HG03045 (cell line): ENCODE data around the gene DECR2.
A peak's percentile ranks its signal among the peaks of the same experiment; 100 is the strongest.
"Not testable (repeated sequence)": the region's sequence is repeated elsewhere in the genome, so short reads cannot be mapped to it uniquely, and the experiment has no call there.

Experiments
- ATAC-seq: cut with Tn5 transposase; IDR thresholded peaks from one replicate; pipeline ENCODE4 v1.9.1; 2021; ENCODE audit warnings: mild to moderate bottlenecking, moderate library complexity; ENCODE audit not compliant: unreplicated experiment

The DECR2 gene

DNA sequence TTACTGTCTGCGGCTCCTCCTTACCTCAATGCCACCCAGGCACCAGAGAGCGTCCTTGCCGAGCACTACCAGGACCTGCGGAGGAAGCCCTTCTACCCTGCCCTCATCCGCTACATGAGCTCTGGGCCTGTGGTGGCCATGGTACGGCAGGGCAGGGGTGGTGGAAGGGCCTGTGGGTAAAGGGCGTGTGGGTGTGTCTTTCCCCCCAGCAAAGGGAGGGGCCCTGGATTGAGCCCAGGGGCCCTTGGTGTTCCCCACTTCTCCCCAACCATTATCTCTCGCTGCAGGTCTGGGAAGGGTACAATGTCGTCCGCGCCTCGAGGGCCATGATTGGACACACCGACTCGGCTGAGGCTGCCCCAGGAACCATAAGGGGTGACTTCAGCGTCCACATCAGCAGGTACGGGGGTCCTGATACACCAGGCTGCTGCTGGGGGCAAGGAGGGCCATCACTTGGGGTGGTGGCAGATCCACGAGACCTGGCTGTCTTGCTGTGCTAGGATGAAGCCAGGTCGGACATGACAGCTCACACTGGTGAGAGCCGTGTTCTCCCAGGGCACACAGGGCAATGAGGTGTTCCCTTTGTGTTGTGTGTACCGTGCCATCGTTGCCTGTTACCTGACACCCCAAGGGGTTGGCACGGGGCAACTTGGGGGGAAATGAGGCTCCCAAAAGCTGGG lies 2.2 kb upstream of the DECR2 start:
- no peak for ATAC-seq

DNA sequence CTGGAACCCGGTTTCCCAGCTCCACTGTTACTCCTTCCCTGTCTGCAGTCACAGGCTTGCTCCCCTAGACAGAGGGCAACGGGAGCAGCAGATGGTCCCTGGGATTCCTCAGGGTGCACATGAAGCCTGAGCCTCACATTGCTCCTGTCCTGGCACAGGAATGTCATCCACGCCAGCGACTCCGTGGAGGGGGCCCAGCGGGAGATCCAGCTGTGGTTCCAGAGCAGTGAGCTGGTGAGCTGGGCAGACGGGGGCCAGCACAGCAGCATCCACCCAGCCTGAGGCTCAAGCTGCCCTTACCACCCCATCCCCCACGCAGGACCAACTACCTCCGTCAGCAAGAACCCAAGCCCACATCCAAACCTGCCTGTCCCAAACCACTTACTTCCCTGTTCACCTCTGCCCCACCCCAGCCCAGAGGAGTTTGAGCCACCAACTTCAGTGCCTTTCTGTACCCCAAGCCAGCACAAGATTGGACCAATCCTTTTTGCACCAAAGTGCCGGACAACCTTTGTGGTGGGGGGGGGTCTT lies 1.6 kb upstream of the DECR2 start:
- no peak for ATAC-seq

DNA sequence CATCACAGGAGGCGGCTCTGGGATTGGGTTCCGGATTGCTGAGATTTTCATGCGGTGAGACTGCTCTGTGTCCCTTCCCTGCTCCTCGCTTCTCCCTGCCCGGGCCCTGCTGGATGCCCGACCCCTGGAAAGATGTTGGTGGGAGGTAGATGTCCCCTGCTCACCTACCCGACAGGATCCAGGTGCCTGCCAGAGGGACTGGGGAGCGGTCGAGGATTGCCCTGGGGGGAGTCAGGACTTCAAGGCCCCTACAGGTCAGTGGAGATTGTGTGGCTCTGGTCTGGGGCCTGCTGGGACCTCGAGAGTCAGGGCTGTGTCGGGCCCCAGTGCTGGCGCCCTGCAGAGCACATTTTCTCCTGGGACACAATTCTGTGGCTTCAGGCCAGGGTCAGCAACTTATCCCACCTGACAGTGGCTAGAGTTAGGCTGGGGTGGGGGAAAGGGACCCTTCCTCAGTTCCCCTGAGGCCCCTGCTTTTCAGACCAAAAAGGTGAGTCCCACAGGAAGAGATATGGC lies 3.3 kb downstream of the DECR2 start:
- ATAC-seq, result no peak

DNA sequence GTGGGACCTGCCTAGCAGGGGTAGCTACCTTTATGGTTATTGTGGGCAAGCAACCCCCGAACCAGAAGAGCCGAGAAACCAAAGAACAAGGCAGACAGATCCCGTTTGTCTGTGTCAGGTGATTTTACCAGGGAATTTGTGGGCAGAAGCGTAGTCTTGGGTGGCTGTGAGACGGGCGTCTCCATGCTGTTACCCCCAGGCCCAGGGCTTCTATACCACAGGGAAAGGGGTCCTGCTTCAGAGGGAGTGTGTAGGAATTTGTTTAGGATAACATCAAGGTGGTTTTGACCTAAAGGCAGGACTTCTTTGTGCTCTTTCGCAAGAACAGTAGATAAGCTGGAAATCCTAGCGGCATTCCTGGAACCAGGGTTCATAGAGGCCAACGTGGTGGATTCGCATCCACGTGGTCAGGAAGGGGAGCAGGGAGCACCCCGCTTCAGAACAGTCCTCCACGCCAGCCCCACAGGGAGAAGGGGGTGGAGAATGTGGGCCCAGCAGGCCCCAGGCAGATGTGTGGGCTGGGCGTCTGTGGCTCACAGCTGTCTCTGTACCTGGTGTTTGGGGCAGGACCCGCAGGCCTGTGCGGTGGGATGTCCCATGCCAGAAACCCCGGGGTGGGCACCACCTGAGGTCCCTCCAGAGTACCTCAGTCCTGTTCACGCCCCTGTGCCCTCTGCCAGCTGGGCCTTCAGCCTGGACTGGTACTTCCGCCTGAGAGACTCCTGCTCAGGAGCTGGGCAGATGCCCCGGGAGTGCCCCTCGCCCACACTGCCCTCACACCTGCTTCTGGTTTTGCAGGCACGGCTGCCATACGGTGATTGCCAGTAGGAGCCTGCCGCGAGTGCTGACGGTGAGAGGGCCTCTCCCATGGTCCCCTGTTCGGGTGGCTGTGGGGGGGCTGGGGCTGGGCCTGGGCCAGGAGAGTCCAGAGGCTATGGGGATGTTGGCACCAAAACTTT lies 4.1 kb downstream of the DECR2 start:
- ATAC-seq, result no peak

DNA sequence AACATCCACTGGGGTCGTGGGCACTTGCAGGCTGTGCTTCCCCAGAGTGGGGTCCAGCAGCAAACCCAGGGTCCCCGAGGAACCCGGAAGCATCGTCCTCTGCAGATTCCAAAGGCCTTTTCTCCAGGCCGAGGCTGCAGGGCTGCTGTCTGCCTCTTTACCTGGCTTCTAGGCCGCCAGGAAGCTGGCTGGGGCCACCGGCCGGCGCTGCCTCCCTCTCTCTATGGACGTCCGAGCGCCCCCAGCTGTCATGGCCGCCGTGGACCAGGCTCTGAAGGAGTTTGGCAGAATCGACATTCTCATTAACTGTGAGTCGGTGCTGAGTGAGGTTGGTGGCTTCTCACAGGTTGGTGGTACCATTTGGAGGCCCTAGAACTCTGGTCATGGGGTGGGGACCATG lies 5.6 kb downstream of the DECR2 start:
- ATAC-seq, result no peak

DNA sequence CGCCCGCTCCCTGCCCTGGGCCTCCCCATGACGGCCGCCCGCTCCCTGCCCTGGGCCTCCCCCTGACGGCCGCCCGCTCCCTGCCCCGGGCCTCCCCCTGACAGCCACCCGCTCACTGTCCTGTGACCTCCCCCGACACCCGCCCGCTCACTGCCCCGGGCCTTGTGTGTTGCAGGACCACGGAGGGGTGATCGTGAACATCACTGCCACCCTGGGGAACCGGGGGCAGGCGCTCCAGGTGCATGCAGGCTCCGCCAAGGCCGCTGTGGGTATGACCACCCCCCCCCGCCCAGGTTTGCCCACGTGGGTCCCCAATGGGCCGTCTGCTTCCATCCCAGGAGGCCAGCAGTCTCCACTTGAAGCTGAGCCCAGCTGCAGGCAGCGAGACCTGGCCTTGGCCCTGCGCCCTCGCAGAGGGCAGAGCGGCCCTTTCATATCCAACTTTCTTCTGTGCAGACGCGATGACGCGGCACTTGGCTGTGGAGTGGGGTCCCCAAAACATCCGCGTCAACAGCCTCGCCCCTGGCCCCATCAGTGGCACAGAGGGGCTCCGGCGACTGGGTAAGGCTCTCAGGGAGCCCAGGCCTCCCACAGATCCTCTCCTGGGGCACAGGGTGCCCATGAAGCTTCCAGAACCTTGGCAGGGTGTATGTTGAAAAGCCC lies 9.0 kb downstream of the DECR2 start:
- no peak for ATAC-seq

DNA sequence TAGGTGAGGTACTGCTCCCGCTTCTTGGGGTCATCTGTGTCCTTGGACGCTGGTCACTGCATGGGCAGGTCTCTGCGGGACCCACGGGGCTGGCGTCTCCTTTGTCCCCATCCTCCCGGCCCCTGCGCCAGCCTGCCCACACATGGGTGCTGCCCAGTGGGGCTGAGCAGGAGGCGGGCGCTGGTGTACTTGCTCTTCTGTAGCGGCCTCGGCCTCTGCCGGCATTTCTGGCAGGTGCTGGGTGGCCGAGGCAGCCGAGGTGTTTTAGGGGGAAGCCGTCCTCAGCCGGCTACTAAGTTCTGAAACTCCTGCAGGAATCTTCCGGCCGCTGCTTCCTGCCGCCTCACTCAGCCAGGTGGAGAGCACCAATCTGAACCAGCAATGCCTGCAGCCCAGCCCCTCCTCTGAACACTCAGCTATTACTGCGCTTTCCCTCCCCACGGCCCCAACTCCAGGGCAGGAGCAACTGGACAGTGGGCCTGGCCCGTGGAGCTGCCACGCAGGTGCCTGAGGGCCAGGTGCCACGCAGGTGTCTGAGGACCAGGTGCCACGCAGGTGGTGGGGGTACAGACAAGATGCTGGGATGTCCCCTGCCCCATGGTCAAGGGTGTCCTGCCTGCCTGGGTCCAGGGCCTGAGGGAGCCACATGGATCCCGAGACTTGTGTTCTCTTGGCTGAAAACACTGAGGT lies 10.0 kb downstream of the DECR2 start:
- no peak for ATAC-seq

DNA sequence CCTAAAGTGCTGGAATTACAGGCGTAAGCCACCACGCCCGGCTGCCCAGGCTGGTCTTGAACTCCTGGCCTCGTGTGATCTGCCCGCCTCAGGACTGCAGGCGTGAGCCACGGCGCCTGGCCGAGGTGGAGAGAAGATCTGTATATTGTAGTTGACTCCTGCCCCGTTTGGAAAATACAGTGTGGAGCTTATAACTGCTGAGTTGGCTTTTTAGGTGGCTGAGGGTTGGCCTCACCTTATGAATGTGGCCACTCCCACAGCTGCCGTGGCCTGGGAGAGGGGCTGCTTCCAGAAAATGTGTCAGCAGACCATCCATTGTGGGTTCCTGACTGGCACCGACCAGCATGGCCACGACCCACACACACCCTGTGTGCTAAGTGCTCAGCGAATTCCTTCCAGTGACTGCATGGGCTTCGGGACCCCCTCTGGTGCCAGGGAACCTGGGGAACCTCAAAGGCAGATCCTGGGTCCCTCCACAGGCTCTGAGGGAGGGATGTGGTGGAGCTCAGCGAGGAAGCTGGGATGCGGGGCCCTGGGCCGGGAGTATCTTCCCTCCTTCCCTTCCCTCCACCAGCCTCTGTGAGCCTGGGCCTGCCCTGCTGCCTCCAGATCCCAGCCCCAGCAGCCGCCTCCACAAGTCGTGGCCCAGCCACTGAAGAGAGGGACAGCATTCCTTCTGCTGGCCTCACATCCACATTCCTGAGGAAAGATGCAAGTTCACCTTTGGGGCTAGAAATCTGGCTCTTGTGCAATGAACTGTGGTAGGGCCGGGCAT lies 12.9 kb downstream of the DECR2 start:
- no peak for ATAC-seq

DNA sequence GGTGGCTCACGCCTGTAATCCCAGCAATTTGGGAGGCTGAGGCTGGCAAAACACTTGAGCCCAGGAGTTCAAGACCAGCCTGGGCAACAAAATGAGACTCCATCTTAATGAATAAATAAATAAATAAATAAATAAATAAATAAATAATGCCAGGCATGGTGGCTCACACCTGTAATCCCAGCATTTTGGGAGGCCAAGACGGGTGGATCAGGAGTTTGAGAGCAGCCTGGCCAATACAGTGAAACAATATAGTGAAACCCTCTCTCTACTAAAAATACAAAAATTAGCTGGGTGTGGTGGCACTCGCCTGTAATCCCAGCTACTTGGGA lies 13.4 kb downstream of the DECR2 start:
- ATAC-seq, result not testable (repeated sequence)

DNA sequence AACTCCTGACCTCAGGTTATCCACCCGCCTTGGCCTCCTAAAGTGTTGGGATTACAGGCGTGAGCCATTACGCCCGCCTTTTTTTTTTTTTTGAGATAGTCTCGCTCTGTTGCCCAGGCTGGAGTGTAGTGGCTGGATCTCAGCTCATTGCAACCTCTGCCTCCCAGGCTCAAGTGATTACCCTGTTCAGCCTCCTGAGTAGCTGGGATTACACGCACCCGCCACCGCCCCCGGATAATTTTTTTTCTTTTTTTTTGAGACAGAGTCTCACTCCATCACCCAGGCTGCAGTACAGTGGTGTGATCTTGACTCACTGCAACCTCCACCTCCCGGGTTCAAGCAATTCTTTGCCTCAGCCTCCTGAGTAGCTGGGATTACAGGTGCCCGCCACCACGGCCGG lies 20.5 kb downstream of the DECR2 start:
- ATAC-seq, result not testable (repeated sequence)

DNA sequence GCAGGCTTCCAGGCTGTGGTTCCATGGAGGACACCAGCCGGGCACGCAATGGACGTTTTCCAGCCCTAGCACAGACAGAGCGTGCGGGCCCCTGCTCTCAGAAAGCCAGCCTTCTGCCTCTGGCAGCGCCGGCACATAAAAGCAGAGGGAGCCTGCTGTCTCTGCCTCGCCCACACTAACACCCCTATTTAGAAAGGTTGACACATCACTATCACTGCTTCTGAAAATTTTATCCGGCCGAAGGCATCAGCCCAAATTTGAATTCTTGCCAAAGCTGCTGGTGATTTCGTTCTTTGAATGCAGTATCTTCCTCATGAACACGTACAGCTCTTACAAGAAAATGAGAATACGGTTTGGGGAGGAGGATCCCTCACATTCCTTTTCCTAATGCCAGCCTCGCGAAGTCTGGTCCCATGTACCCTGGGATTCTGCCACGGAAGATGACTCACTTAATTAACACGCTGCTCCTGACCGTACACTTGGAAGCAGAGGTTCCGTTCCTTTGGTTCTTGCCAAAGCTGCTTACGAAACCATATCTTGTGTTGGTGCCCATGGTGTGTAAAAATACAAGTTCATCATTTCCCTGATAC lies 22.4 kb downstream of the DECR2 start:
- no peak for ATAC-seq

DNA sequence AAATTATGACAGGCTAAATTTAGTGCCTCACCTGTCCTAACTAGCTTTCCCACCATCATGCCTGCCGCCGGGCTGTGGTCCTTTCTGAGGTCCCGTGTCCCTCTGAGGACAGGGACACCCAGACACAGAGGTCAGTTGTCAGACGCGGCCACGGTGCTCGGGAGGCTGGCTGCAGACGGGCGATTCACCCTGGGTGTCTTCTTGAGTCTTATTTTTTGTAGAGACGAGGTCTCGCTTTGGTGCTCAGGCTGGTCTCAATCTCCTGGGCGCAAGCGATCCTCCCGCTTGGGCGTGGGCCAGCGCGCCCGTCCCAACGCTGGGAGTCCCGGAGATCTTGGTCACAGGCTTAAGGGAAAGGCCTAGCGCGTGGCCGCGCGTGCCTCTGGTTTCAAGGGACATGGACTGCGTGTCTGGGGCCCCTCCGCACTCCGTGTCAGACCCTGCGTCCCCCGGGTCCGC lies 23.0 kb downstream of the DECR2 start:
- no peak for ATAC-seq

DNA sequence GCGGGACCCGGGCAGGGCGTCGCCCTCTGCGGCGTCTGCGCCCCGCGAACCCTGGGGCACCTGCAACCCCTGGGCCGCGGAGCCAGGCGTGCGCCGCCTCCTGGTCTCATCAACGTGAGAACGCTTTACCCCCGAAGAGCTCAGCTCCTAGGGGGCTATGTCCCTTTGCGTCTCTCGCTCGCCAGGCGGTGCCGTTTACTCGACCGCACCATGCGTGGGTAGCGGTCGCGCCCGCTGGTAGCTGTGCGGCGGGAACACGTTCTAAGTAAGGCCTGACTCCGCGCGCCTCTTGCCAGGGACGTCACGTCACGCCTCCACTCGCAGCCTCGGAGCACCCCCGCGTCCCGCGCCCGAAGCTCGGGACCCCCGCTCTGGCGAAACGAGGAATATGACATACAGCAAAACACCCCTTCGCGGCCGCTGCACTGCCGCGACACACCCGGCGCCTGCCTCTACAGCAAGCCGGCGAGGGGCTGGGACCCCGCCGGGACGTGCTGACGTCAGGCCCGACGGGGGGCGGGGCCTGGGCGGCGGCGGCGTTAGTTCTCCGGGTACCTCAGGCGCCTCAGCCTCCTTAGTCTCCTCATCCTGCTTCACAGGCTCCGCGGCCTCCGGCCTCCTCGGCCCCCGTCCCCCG lies 23.5 kb downstream of the DECR2 start, which contains the start of gene RAB11FIP3:
TSS of gene RAB11FIP3 (plus strand) at position 568 of the 637 bp plus-strand sequence. CDS start 358 bp downstream, outside the sequence.
- ATAC-seq, result peak; percentile 88

DNA sequence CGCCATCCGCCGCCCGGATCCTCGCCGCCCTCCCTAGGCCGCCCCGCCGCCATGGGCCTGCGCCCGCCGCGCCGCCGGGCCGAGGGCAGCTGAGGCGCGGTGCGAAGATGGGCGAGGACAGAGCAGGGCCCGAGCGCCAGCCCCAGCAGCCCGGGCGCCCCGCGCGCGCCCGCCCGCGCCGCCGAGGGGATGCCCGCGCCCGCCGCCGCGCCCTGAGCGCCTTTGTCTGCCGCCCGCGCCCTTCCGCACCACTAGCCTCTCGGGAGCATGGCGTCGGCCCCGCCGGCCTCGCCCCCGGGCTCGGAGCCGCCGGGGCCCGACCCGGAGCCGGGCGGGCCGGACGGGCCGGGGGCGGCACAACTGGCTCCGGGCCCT lies 24.0 kb downstream of the DECR2 start:
- ATAC-seq, result peak; percentile 23

DNA sequence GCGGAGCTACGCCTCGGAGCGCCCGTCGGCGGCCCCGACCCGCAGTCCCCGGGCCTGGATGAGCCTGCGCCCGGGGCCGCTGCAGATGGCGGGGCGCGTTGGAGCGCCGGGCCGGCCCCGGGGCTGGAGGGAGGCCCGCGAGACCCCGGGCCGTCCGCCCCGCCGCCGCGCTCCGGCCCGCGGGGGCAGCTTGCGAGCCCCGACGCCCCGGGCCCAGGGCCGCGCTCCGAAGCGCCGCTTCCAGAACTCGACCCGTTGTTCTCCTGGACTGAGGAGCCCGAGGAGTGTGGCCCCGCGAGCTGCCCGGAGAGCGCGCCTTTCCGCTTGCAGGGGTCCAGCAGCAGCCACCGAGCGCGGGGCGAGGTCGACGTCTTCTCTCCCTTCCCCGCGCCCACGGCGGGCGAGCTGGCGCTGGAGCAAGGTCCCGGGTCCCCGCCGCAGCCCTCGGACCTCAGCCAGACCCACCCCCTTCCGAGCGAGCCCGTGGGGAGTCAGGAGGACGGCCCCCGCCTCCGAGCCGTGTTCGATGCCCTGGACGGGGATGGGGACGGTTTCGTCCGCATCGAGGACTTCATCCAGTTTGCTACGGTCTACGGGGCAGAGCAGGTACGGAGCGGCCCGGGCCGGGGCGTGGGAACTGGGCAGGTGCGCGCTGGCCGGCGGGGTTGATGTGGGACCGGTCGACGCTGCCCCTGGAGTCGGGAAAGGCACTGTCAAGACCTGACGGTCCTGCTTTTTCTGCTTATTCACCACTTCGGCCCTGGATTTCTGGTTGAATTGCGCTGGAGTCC lies 24.6 kb downstream of the DECR2 start:
- ATAC-seq, result peak; percentile 10

DNA sequence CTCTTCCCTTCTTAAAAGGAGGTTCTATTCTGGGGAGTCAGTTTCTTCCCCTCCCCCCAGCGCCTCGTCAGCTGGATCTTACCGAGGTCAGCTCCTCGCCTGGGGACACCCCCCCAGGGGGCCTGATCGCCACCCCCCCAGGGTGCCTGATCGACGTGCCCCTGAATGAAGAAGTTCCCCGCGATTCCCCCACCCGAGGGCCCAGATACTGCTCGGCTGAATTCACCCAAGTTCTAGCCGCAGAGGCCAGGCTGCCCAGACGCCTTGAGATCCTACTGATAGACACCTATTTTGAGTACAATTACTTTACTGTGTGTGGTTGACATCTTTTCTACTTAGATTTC lies 25.2 kb downstream of the DECR2 start:
- no peak for ATAC-seq

DNA sequence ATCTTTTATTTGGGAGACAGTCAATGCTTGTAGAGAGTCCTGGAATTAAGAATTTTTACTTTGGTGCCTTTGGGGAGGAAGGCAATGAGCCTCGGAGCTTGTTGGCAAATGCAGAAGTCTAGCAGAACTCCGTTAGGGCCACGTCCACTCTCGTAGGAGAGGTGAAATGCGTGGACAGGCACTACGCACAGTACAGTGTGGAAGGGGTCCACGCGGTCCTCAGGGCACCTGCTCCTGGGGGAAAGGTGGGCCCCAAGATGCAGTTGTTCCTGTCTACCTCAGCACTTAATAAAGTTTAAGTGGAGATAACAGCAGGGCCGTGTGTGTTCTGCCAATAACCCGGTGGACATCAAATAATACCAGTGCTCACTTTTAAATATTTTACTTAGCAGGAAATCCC lies 25.6 kb downstream of the DECR2 start:
- no peak for ATAC-seq

DNA sequence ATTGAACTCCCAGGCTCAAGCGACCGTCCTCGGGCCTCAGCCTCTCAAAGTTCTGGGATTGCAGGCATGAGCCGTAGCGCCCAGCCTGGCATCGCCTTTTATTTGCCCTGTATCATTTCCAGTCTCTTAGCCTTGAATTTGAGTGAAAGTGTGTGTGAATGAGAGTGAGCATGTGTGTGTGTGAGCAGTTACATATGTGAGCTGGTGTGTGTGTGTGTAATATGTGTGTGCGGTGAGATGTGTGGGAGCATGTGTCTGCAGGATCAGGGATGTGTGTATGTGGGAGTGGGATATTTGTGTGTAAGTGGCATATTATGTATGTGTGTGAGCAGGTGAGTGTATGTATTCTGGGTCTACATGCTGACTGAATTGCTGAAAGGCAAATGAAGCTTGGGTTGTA lies 29.2 kb downstream of the DECR2 start:
- ATAC-seq, result no peak
